Measurements from ENCODE around the gene PPP4C. TPM values are rescaled to one million over a fixed set of nuclear protein-coding genes. Genes with fewer than 3 reads are reported as not detected.

PPP4C gene
- polyA plus RNA-seq, 4 donors = 93.0 to 145 (median 122) TPM

DNA sequence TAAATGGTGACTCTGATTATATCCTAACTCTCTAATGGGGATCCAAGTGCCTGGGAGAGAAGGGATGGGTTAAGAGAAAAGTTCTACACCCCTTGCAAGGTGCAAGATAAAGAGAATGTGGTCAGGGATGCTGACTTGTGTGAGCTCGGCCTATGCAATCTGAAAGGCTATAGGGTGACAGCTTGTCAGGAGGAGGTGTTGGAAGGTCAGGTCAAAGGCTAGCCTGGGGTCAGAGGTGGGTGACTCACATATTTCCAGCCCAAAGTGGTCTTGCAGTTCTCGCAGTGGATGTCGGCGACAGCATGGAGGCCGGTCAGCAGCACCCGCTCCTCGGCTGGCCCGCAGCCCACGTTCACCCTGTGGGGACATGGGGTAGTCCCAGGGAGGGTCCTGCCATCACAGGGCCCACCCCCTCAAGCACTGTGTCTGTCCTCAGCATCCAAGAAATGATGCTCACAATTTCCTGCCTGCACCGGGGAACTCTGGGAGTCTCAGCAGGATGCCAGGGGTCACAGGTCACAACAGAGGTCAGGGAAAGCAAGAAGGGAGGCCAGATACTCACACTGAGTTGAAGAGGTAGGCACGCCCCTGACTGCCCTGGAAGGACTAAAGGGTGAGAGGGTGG lies 18.9 kb downstream of the PPP4C start:
- H3K36me3 ChIP-seq (ENCODE audit: control insufficient read depth in 3 of 3, insufficient read depth in 2 of 3, low read depth in 1 of 3, low read length in 3 of 3) = peaks cover 0 to 24% (median 3%) of the 10 kb centered on the region in 3 donors
- WGBS, 3 donors = 74 to 85% (median 80%) methylated on average over 11 of the region's 11 CpGs
- no peak for DNase-seq

DNA sequence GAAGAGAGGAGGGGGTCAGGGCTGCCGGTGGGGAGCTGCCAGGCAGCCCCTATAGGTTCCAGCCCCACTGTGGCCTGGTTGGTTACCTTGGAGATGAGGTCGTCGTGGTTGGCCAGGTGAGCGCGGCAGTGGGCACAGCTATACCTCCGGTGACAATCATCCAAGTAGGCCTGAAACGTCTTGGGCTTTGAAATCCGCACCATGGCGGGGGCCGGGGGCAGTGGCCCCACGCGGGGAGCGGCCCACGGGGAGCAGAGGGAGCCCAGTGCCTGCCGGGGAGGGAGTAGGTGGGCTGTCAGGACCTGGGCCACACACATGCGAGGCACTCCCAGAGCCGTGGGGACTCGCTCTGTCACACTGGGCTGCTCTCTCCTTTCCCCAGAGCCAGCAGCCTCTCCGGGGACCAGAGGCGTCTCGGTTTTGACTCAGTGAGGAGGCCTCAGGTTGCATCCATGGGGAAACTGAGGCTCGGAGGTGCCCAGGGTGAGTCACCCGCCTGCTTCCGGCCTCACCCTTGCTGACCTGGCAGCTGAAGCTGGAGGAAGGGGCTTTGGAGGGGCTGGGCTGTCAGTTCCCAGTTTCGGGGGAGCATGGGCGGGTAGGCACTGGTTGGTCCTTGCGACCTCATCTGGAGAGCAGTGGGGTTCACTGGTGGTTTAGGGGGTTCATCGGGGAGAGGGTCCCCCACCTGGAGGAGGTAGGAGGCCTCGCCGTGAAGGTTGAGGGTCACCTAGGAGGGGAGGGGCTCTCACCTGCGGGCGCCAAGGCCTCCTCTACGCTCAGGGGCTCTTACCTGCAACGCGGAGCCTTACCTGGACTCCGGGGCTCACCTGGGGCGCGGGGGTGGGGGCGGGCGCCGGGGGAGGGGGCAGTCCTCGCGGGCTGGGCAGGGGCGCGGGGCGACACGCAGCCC lies 19.6 kb downstream of the PPP4C start:
- H3K4me1 ChIP-seq (ENCODE audit: control insufficient read depth in 3 of 3, insufficient read depth in 2 of 3, low read depth in 1 of 3, low read length in 2 of 3) = peaks cover 2 to 31% (median 6%) of the 10 kb centered on the region in 3 donors
- peak overlapping the region; percentile 68 to 88 (median 78) for H3K4me3 ChIP-seq (ENCODE audit: low read depth in 1 of 3, low read length in 3 of 3)
- FAIRE-seq (no peak), DNase-seq (no peak)
- 5 to 13% (median 13%) methylated on average over 31 to 47 of the region's 47 CpGs for WGBS, 3 donors
- peaks cover 1 to 23% of the 10 kb centered on the region in 2 donors for H3K9me3 ChIP-seq (ENCODE audit: control insufficient read depth in 2 of 2, insufficient read depth in 1 of 2, low read depth in 1 of 2, low read length in 1 of 2)
- peaks cover 0 to 24% (median 3%) of the 10 kb centered on the region in 3 donors for H3K36me3 ChIP-seq (ENCODE audit: control insufficient read depth in 3 of 3, insufficient read depth in 2 of 3, low read depth in 1 of 3, low read length in 3 of 3)
- peak overlapping the region; percentile 51 to 95 (median 56) for H3K27ac ChIP-seq (ENCODE audit: low read depth in 1 of 3, low read length in 2 of 3)
- H3K27me3 ChIP-seq (ENCODE audit: control insufficient read depth in 3 of 3, insufficient read depth in 3 of 3, low read length in 3 of 3) = no peaks in the 10 kb centered on the region

More for the DNA sequence above, 18.9 kb downstream of the PPP4C start:
- Histone ChIP-seq H3K4me3 (ENCODE audit: low read depth in 1 of 3, low read length in 3 of 3) (peak overlapping the region in 2 of 3 donors; percentile 68 to 78), H3K27me3 (ENCODE audit: control insufficient read depth in 3 of 3, insufficient read depth in 3 of 3, low read length in 3 of 3) (no peaks in the 10 kb centered on the region), H3K9me3 (ENCODE audit: control insufficient read depth in 2 of 2, insufficient read depth in 1 of 2, low read depth in 1 of 2, low read length in 1 of 2) (peaks cover 1 to 23% of the 10 kb centered on the region in 2 donors), H3K27ac (ENCODE audit: low read depth in 1 of 3, low read length in 2 of 3) (peak overlapping the region in 2 of 3 donors; percentile 56 to 95), H3K4me1 (ENCODE audit: control insufficient read depth in 3 of 3, insufficient read depth in 2 of 3, low read depth in 1 of 3, low read length in 2 of 3) (peaks cover 2 to 31% (median 6%) of the 10 kb centered on the region in 3 donors)
- FAIRE-seq = no peak

DNA sequence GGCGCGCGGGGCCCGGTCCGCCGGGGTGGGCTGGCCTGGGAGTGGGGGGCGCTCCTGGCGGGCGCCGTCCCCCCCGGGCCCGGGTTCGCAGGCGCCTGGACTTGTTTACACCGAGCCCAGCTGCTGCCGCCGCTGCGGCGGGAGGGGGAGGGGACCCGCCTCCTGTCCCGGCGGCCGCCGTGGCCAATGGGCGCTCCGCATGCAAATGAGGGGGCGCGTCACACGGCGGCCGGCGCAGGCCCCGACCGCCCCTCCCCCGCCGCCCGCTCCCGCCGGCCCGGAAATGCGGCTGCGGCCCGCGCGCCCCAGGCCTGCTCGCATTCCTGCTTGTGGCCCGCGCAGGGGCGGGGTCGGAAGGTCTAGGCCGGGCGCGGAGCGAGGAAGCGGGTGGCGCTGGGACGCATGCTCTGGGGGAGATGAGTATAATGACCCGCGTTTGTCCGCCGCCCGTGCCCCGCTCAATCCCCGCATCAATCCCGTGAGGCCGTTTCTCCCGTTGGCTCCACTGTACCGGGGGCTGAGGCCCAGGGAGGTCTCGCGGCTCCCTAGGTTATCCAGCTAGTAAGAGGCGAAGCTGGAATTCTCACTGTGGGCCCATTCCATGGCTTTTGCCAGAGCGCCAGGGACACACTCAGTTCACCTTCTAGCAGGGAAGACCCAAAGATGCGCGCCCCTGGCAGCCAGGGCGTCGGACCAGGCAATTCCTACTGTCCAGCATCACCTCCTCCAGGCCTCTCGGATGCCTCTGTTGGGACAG lies 20.5 kb downstream of the PPP4C start, which contains the start of gene YPEL3:
YPEL3 (minus strand) TSS at position 109 of the 757 bp plus-strand sequence. CDS start 731 bp downstream, outside the sequence.
- H3K4me1 ChIP-seq (ENCODE audit: control insufficient read depth in 3 of 3, insufficient read depth in 2 of 3, low read depth in 1 of 3, low read length in 2 of 3) = peaks cover 2 to 26% (median 6%) of the 10 kb centered on the region in 3 donors
- DNase-seq = peak; percentile 87 to 93
- no peak for FAIRE-seq
- peak within 1 kb of the TSS; percentile 68 to 88 (median 78) for H3K4me3 ChIP-seq (ENCODE audit: low read depth in 1 of 3, low read length in 3 of 3)
- H3K27ac ChIP-seq (ENCODE audit: low read depth in 1 of 3, low read length in 2 of 3) = peak within 1 kb of the TSS; percentile 65 to 95 (median 77)
- 9 to 20% (median 10%) methylated on average over 34 to 77 of the region's 77 CpGs for WGBS, 3 donors
- H3K36me3 ChIP-seq (ENCODE audit: control insufficient read depth in 3 of 3, insufficient read depth in 2 of 3, low read depth in 1 of 3, low read length in 3 of 3) = peaks cover 0 to 24% (median 3%) of the 10 kb centered on the region in 3 donors
- peaks cover 1 to 23% of the 10 kb centered on the region in 2 donors for H3K9me3 ChIP-seq (ENCODE audit: control insufficient read depth in 2 of 2, insufficient read depth in 1 of 2, low read depth in 1 of 2, low read length in 1 of 2)
- H3K27me3 ChIP-seq (ENCODE audit: control insufficient read depth in 3 of 3, insufficient read depth in 3 of 3, low read length in 3 of 3) = no peaks in the 10 kb centered on the region

DNA sequence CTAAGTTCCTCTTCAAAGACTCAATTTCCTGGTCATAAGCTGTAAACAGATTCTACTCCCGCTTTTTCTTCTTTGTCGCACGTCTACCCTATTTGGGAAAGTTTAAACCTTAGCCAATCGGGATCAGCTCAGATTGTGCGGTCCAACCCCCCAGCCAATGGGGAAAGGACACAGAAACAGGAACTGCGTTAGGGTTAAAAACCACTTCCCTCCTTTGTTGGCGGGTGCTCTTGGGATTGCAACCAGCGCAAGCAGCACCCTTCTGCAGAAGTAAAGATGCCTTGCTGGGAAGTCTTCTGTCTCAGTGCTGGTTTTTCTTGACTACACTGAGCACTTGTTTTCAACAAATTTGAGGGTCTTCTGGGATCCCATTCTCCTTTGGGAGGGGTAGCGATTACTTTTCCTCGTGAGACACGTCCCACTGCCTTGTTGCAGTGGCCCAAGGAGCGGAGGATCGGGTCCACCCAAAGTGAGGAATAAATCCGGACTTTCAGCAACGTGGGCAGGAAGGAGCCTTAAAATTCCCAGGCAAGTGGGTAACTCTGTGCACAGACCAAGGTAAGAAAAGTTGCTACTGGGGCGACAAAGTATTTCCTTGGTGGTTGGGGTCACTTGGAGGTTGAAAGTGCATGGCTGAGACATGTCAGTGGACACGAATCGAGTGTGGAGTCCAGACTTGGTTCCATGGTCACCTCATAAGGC lies 21.2 kb downstream of the PPP4C start:
- FAIRE-seq = no peak
- Histone ChIP-seq H3K27me3 (ENCODE audit: control insufficient read depth in 3 of 3, insufficient read depth in 3 of 3, low read length in 3 of 3) (no peaks in the 10 kb centered on the region), H3K9me3 (ENCODE audit: control insufficient read depth in 2 of 2, insufficient read depth in 1 of 2, low read depth in 1 of 2, low read length in 1 of 2) (peaks cover 1 to 23% of the 10 kb centered on the region in 2 donors), H3K27ac (ENCODE audit: low read depth in 1 of 3, low read length in 2 of 3) (peak overlapping the region; percentile 65 to 77 (median 70)), H3K36me3 (ENCODE audit: control insufficient read depth in 3 of 3, insufficient read depth in 2 of 3, low read depth in 1 of 3, low read length in 3 of 3) (peaks cover 0 to 24% (median 3%) of the 10 kb centered on the region in 3 donors), H3K4me3 (ENCODE audit: low read depth in 1 of 3, low read length in 3 of 3) (no peak overlapping the region), H3K4me1 (ENCODE audit: control insufficient read depth in 3 of 3, insufficient read depth in 2 of 3, low read depth in 1 of 3, low read length in 2 of 3) (peaks cover 2 to 22% (median 6%) of the 10 kb centered on the region in 3 donors)
- WGBS, 3 donors = 96 to 97% (median 96%) methylated on average over 18 of the region's 18 CpGs
- no peak for DNase-seq

DNA sequence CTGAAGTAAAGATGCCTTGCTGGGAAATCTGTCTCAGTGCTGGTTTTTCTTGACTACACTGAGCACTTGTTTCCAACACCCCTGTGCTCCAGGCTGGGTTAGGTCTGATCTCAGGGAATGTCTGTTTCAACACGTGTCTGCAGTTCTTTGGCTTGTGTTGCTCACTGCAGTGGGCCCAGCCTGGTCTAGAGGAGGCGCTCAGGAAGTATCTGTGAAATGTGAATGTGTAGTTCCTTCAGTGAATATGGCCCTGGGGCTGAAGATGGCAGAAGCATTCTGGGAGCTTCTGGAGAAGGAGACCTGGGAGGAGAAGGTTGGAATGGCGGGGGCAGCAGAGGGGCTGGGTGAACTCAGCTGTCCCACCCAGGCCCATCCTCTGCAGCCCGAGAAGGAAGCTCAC lies 28.3 kb downstream of the PPP4C start:
- H3K4me1 ChIP-seq (ENCODE audit: control insufficient read depth in 3 of 3, insufficient read depth in 2 of 3, low read depth in 1 of 3, low read length in 2 of 3) = peaks cover 0 to 13% (median 0%) of the 10 kb centered on the region in 3 donors
- H3K27ac ChIP-seq (ENCODE audit: low read depth in 1 of 3, low read length in 2 of 3) = no peak overlapping the region
- peaks cover 0 to 54% (median 5%) of the 10 kb centered on the region in 3 donors for H3K36me3 ChIP-seq (ENCODE audit: control insufficient read depth in 3 of 3, insufficient read depth in 2 of 3, low read depth in 1 of 3, low read length in 3 of 3)
- DNase-seq (no peak), FAIRE-seq (no peak)
- 89 to 92% (median 91%) methylated on average over 4 of the region's 4 CpGs for WGBS, 3 donors
- H3K4me3 ChIP-seq (ENCODE audit: low read depth in 1 of 3, low read length in 3 of 3) = no peak overlapping the region
- H3K27me3 ChIP-seq (ENCODE audit: control insufficient read depth in 3 of 3, insufficient read depth in 3 of 3, low read length in 3 of 3) = no peaks in the 10 kb centered on the region
- H3K9me3 ChIP-seq (ENCODE audit: control insufficient read depth in 2 of 2, insufficient read depth in 1 of 2, low read depth in 1 of 2, low read length in 1 of 2) = no peaks in the 10 kb centered on the region

DNA sequence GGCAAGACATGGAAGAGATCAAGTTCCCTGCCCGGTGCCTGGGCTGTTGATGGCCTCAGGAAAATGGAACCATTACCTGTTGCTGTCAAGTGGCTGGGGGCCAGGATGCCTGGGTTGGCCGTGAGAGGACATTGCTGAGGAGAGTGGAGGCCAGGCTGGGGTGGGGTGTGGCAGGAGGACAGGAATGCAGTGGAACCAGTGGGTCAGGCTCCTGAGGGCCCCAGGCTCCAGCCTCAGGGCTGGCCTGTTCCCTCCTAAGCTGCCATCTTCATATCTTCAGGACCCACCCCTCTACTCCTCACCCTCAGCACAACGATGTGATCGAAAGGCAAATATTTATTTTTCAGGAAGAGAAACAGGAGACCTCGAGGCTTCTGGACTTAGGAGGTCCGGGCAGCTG lies 28.7 kb downstream of the PPP4C start:
- H3K27me3 ChIP-seq (ENCODE audit: control insufficient read depth in 3 of 3, insufficient read depth in 3 of 3, low read length in 3 of 3) = no peaks in the 10 kb centered on the region
- FAIRE-seq = no peak
- 57 to 74% (median 70%) methylated on average over 6 of the region's 6 CpGs for WGBS, 3 donors
- no peak overlapping the region for H3K27ac ChIP-seq (ENCODE audit: low read depth in 1 of 3, low read length in 2 of 3)
- no peak for DNase-seq
- H3K9me3 ChIP-seq (ENCODE audit: control insufficient read depth in 2 of 2, insufficient read depth in 1 of 2, low read depth in 1 of 2, low read length in 1 of 2) = no peaks in the 10 kb centered on the region
- peaks cover 0 to 13% (median 0%) of the 10 kb centered on the region in 3 donors for H3K4me1 ChIP-seq (ENCODE audit: control insufficient read depth in 3 of 3, insufficient read depth in 2 of 3, low read depth in 1 of 3, low read length in 2 of 3)
- H3K36me3 ChIP-seq (ENCODE audit: control insufficient read depth in 3 of 3, insufficient read depth in 2 of 3, low read depth in 1 of 3, low read length in 3 of 3) = peaks cover 0 to 57% (median 5%) of the 10 kb centered on the region in 3 donors
- H3K4me3 ChIP-seq (ENCODE audit: low read depth in 1 of 3, low read length in 3 of 3) = no peak overlapping the region

DNA sequence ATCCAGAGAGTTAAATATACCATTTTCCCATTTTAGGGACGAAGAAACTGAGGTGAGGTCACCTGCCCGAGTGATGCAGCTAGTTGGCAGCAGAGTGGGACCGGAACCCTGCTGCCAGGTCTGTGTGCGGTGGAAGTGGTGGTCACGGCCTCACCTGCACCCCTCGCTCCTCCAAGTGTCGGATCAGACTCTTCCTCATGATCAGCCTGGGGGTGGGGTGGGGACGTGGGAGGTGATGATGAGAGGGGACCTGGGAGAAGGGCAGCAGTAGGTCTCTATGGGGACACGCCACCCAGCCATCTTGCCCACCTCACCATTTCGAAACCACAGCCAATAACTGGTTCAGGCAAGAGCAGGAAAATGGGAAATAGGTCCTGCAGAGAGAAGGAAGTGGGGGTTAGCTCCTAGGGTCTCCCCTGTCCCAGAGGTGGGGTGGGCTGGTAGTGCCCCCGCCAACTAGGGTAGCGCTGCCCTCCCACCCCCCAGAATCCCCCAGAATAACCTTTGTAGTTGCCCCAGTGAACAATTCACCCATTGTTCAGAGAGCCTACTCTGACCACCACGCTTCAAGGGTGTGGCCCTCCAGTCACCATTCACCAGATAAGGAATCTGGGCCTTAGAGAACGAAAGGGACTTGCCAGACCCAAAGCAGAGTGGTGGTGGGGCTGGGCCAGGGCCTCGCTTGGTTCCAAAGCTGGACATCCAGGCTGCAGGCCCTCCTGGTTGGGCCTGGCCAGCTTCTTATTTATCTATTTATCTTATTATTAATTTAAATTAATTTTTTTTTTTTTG lies 32.5 kb downstream of the PPP4C start:
- FAIRE-seq = no peak
- no peak overlapping the region for H3K27ac ChIP-seq (ENCODE audit: low read depth in 1 of 3, low read length in 2 of 3)
- H3K27me3 ChIP-seq (ENCODE audit: control insufficient read depth in 3 of 3, insufficient read depth in 3 of 3, low read length in 3 of 3) = no peaks in the 10 kb centered on the region
- 78 to 82% (median 82%) methylated on average over 15 of the region's 15 CpGs for WGBS, 3 donors
- H3K36me3 ChIP-seq (ENCODE audit: control insufficient read depth in 3 of 3, insufficient read depth in 2 of 3, low read depth in 1 of 3, low read length in 3 of 3) = peaks cover 8 to 88% (median 16%) of the 10 kb centered on the region in 3 donors
- no peak overlapping the region for H3K4me3 ChIP-seq (ENCODE audit: low read depth in 1 of 3, low read length in 3 of 3)
- H3K9me3 ChIP-seq (ENCODE audit: control insufficient read depth in 2 of 2, insufficient read depth in 1 of 2, low read depth in 1 of 2, low read length in 1 of 2) = no peaks in the 10 kb centered on the region
- peaks cover 0 to 15% (median 0%) of the 10 kb centered on the region in 3 donors for H3K4me1 ChIP-seq (ENCODE audit: control insufficient read depth in 3 of 3, insufficient read depth in 2 of 3, low read depth in 1 of 3, low read length in 2 of 3)
- DNase-seq = no peak

All from small intestine (tissue), 7 donors.